Esophagus muscularis mucosa (tissue), 4 donors: Measurements from ENCODE around the gene CTBS. TPM values are rescaled to one million over a fixed set of nuclear protein-coding genes. Genes with fewer than 3 reads are reported as not detected.

Experiments used
- DNase-seq: peaks from one replicate; pipeline ENCODE4 v3.0.0-alpha.2; 2017; ENCODE audit errors: extremely low spot score
- H3K27ac ChIP-seq, 4 donors: fragments of 200-600 bp; sonication (generic); replicated peaks in 1 of 4; 1 replicate in 3 of 4; 2 replicates in 1 of 4; pipeline ENCODE4 v1.5.1; 2016 to 2019; ENCODE audit warnings: mild to moderate bottlenecking in 1 of 4
- H3K27me3 ChIP-seq, 4 donors: fragments of 200-600 bp; sonication (generic); one replicate each; pipeline versions ENCODE4 v1.5.1 to v1.6.0; 2016 to 2019
- H3K36me3 ChIP-seq, 4 donors: fragments of 200-600 bp; sonication (generic); one replicate each; pipeline ENCODE4 v1.5.1; 2016 to 2019
- H3K4me1 ChIP-seq, 4 donors: fragments of 200-600 bp; sonication (generic); one replicate each; pipeline ENCODE4 v1.5.1; 2016 to 2019
- H3K4me3 ChIP-seq, 4 donors: fragments of 200-600 bp; sonication (generic); 1 replicate in 2 of 4; 2 replicates in 2 of 4; pipeline ENCODE4 v1.5.1; 2016 to 2019; ENCODE audit warnings: mild to moderate bottlenecking in 4 of 4, moderate library complexity in 1 of 4
- H3K9me3 ChIP-seq, 4 donors: fragments of 200-600 bp; sonication (generic); 1 replicate in 3 of 4; 2 replicates in 1 of 4; pipeline ENCODE4 v1.5.1; 2016 to 2019
- EP300 ChIP-seq: sonication (generic); formaldehyde crosslinking; IDR thresholded peaks from one replicate; pipeline ENCODE4 v1.6.1; 2017; ENCODE audit warnings: antibody characterized with exemption
- POLR2A ChIP-seq: fragments of 450-650 bp; IDR thresholded peaks from one replicate; pipeline ENCODE4 v1.6.1; 2017; ENCODE audit warnings: antibody characterized with exemption, moderate library complexity, mild to moderate bottlenecking, low read depth
- POLR2AphosphoS5 ChIP-seq, 2 donors: sonication (generic); formaldehyde crosslinking; IDR thresholded peaks; one replicate each; pipeline ENCODE4 v1.6.1; 2017; ENCODE audit warnings: antibody characterized with exemption in 2 of 2
- whole genome bisulfite sequencing: methylation state at CpG from one replicate; pipeline ENCODE4 v1.1.5; 2018; 5-methylcytosine and 5-hydroxymethylcytosine counted together
- intact Hi-C: fragments of 100-400 bp; cut with DNase I; formaldehyde crosslinking; loops from one replicate; pipeline ENCODE4 v1.15.1; 2023
- total RNA-seq, 4 donors: library from RNA; depleted of rRNA; stranded (reverse); fragments of >200 nt; gene quantifications; one replicate each; pipeline versions ENCODE4 v1.1.0 to v1.2.1, GENCODE V29; 2016
- TF ChIP-seq, protein P1 (sequence below), 3 experiments: fragments of 200-600 bp in 2 of 3; fragments of 450-650 bp in 1 of 3; sonication (generic) in 2 of 3; IDR thresholded peaks; one replicate each; pipeline ENCODE4 v1.5.1; 2017 to 2019; ENCODE audit warnings: antibody characterized with exemption in 3 of 3, mild to moderate bottlenecking in 2 of 3, moderate library complexity in 1 of 3

The CTBS gene
- total RNA-seq, 4 donors from 2014 or later: 7.1 to 8.9 (median 8.5) TPM

DNA sequence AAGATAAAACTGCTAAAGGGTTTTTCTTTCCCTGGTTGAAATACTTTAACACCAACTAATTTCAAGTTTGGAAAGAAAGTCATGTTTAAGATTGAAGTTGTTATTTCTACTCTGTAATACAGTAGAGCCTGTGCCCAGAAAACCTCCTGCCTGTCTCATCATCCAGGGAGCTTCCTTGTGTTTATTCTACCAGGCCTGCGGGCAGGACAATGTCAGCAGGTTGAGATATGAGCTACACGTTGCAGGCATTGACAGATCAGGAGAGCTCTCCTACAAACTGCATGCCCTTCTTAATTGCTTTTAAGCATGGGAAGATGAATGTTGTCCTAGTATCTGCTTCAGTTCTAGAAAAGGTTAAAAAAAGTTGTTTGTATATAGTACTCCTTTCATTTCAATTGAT lies 43.1 kb upstream of the CTBS start:
- Histone ChIP-seq H3K27ac (peak overlapping the region in 3 of 4 donors; percentile 40 to 83 (median 76)), H3K4me1 (peaks cover 18 to 46% (median 41%) of the 10 kb centered on the region in 4 donors), H3K36me3 (no peaks in the 10 kb centered on the region), H3K27me3 (no peaks in the 10 kb centered on the region), H3K9me3 (no peaks in the 10 kb centered on the region), H3K4me3 (no peak overlapping the region)
- TF ChIP-seq POLR2A (no peak), POLR2AphosphoS5 (IDR thresholded peaks at IDR 0.05) (peak in 1 of 2 donors; percentile 11)
- 64% methylated on average over 2 of the region's 2 CpGs for WGBS
- intact Hi-C loops: loop anchor here (5.0 kb wide), 1 partner anchor 40 kb away; no protein-coding TSS in a partner anchor
- peak; percentile 4 for DNase-seq

DNA sequence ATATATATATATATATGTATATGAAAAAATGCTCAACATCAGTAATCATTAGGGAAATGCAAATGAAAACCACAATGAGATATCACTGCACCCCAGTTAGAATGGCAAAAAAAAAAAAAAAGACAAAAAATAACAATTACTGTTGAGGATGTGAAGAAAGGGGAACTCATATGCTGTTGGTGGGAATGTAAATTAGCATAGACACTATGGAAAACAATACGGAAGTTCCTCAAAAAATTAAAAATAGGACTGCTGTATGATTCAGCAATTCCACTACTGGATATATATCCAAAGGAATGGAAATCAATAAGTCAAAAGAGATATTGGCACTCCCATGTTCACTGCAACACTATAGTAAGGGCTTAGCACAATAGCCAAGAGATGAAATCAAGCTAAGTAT lies 41.5 kb upstream of the CTBS start:
- Histone ChIP-seq H3K27ac (no peak overlapping the region), H3K4me3 (no peak overlapping the region), H3K4me1 (peaks cover 18 to 55% (median 40%) of the 10 kb centered on the region in 4 donors), H3K27me3 (no peaks in the 10 kb centered on the region), H3K9me3 (no peaks in the 10 kb centered on the region), H3K36me3 (no peaks in the 10 kb centered on the region)
- 71% methylated on average over 1 of the region's 1 CpG for WGBS
- no peak for TF ChIP-seq POLR2A
- TF ChIP-seq EP300: no peak
- TF ChIP-seq POLR2AphosphoS5 (IDR thresholded peaks at IDR 0.05): no peak
- TF ChIP-seq, protein P1, sequence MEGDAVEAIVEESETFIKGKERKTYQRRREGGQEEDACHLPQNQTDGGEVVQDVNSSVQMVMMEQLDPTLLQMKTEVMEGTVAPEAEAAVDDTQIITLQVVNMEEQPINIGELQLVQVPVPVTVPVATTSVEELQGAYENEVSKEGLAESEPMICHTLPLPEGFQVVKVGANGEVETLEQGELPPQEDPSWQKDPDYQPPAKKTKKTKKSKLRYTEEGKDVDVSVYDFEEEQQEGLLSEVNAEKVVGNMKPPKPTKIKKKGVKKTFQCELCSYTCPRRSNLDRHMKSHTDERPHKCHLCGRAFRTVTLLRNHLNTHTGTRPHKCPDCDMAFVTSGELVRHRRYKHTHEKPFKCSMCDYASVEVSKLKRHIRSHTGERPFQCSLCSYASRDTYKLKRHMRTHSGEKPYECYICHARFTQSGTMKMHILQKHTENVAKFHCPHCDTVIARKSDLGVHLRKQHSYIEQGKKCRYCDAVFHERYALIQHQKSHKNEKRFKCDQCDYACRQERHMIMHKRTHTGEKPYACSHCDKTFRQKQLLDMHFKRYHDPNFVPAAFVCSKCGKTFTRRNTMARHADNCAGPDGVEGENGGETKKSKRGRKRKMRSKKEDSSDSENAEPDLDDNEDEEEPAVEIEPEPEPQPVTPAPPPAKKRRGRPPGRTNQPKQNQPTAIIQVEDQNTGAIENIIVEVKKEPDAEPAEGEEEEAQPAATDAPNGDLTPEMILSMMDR (IDR thresholded peaks at IDR 0.05): no peak
- no peak for DNase-seq
- intact Hi-C loops: loop anchor here (5.0 kb wide), 1 partner anchor 38 kb away; no protein-coding TSS in a partner anchor

DNA sequence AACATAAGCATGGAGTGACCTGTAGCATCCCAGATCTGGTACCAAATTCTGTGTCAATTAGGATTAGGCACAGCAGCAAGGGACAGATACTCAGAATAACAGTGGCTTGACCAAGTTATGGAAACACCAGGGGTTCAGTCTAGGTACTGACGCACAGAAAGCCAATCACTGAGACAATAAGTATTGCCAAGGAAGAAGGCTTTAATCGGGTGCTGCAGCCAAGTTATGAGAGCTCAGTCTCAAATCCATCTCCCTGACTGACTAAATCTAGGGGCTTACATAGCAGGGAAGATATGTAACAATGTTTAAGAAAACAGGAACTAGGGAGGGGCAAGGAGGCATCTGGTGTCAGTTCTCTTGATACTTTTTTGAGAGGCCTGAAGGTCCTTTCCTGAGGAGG lies 39.6 kb upstream of the CTBS start:
- H3K36me3 ChIP-seq: no peaks in the 10 kb centered on the region
- H3K27ac ChIP-seq: no peak overlapping the region
- intact Hi-C loops: no loop called here
- peak; percentile 37 for DNase-seq
- no peaks in the 10 kb centered on the region for H3K9me3 ChIP-seq
- H3K27me3 ChIP-seq: no peaks in the 10 kb centered on the region
- no peak overlapping the region for H3K4me3 ChIP-seq
- TF ChIP-seq EP300 (no peak), POLR2AphosphoS5 (IDR thresholded peaks at IDR 0.05) (no peak), POLR2A (no peak)
- TF ChIP-seq, protein P1 (IDR thresholded peaks at IDR 0.05): no peak
- peaks cover 2 to 36% (median 21%) of the 10 kb centered on the region in 4 donors for H3K4me1 ChIP-seq
- WGBS: 56% methylated on average over 2 of the region's 2 CpGs

DNA sequence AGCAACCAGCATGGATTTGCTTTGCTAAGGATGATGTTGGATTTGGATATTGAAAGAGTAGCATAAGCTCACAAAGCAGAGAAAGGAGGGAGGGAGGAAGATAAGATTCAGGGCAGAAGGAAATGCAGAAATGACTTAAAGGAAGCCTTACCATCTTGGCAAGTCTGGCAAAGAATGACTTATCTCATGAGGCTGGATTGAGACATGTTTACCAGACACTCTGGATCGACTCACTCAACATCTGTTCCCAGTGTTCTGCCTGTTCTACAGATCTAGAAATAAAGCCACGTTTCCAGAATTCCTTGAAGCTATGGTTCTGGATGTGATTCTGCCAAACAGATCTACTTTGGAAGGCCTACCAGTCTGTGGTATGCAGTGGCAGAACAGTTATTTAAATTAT lies 38.8 kb upstream of the CTBS start:
- H3K27me3 ChIP-seq: no peaks in the 10 kb centered on the region
- DNase-seq: peak; percentile 14
- no peak overlapping the region for H3K4me3 ChIP-seq
- H3K9me3 ChIP-seq: no peaks in the 10 kb centered on the region
- no peaks in the 10 kb centered on the region for H3K36me3 ChIP-seq
- intact Hi-C loops: no loop called here
- WGBS: 71% methylated on average over 2 of the region's 2 CpGs
- peaks cover 0 to 28% (median 14%) of the 10 kb centered on the region in 4 donors for H3K4me1 ChIP-seq
- H3K27ac ChIP-seq: no peak overlapping the region
- TF ChIP-seq, protein P1 (IDR thresholded peaks at IDR 0.05): no peak
- no peak for TF ChIP-seq POLR2A
- no peak for TF ChIP-seq EP300
- TF ChIP-seq POLR2AphosphoS5 (IDR thresholded peaks at IDR 0.05): no peak

DNA sequence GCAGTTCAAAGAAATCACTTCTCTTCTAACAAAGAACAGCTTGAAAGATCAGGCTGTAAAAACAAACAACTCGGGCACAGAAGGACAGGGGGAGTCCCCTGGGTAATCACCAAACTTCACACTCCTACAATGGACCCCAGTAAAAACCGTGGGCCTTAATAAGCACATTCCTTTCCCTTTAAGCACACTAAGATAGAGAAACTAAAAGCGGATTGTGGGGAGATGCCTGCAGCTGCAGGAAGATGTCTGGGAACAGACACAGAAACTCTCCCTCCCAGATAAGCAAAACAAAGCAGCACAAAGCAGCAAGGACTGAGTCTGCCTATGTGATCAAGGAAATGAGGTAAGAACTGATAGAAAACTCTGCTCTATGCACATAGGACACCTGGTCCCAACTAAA lies 37.6 kb upstream of the CTBS start:
- Histone ChIP-seq H3K9me3 (no peaks in the 10 kb centered on the region), H3K27ac (peak overlapping the region in 1 of 4 donors; percentile 28), H3K27me3 (no peaks in the 10 kb centered on the region), H3K4me3 (no peak overlapping the region), H3K36me3 (no peaks in the 10 kb centered on the region), H3K4me1 (peaks cover 0 to 16% (median 5%) of the 10 kb centered on the region in 4 donors)
- intact Hi-C loops: no loop called here
- peak; percentile 75 for DNase-seq
- WGBS: 25% methylated on average over 3 of the region's 3 CpGs
- TF ChIP-seq EP300 (no peak), POLR2A (no peak), POLR2AphosphoS5 (IDR thresholded peaks at IDR 0.05) (no peak)
- TF ChIP-seq, protein P1 (IDR thresholded peaks at IDR 0.05): no peak
